Ovary (tissue), 9 donors: ENCODE results near the gene TJP2. TPM values are rescaled to one million over a fixed set of nuclear protein-coding genes. Genes with fewer than 3 reads are reported as not detected.

Experiments
- DNase-seq, 5 donors: peaks; one replicate each; pipeline ENCODE4 v3.0.0-alpha.2; 2019 to 2020
- H3K27ac ChIP-seq, 2 donors: fragments of 200-600 bp; one replicate each; pipeline versions ENCODE4 v1.5.1 to v1.8.0; 2019 to 2022
- H3K27me3 ChIP-seq: fragments of 200-600 bp; one replicate; pipeline ENCODE4 v1.8.0; 2022
- H3K36me3 ChIP-seq: fragments of 200-600 bp; sonication (generic); one replicate; pipeline ENCODE4 v1.5.1; 2019
- H3K4me1 ChIP-seq: one replicate; pipeline ENCODE4 v1.8.1; 2013; ENCODE audit warnings: mild to moderate bottlenecking, moderate library complexity; ENCODE audit not compliant: insufficient read depth
- H3K4me3 ChIP-seq: fragments of 200-600 bp; sonication (generic); one replicate; pipeline ENCODE4 v1.5.1; 2017
- H3K9me3 ChIP-seq, 2 donors: fragments of 200-600 bp in 1 of 2; sonication (generic) in 1 of 2; one replicate each; pipeline versions ENCODE4 v1.5.1 to v1.8.1; 2013 to 2019; ENCODE audit warnings: mild to moderate bottlenecking in 1 of 2, moderate library complexity in 1 of 2
- EP300 ChIP-seq: sonication (generic); formaldehyde crosslinking; IDR thresholded peaks from one replicate; pipeline ENCODE4 v1.6.1; 2017; ENCODE audit warnings: antibody characterized with exemption
- POLR2A ChIP-seq: fragments of 450-650 bp; IDR thresholded peaks from one replicate; pipeline ENCODE4 v1.6.1; 2017; ENCODE audit warnings: antibody characterized with exemption, mild to moderate bottlenecking, moderate library complexity
- WGBS, 3 donors: extraction: QIAGEN DNeasy Blood & Tissue Kit in 1 of 3; methylation state at CpG; one replicate each; pipeline versions ENCODE4 v1.1.5 to v1.1.7; 2013 to 2017; 5-methylcytosine and 5-hydroxymethylcytosine counted together
- intact Hi-C, 4 donors: fragments of 100-400 bp; cut with DNase I; formaldehyde crosslinking; loops; one replicate each; pipeline versions ENCODE4 v1.11.0 to v1.15.1; 2022 to 2023
- polyA plus RNA-seq, 2 donors: library from polyadenylated mRNA; stranded (reverse); fragments of 200-250 nt in 1 of 2; fragments of 350-450 nt in 1 of 2; fragmentation: Illumina TruSeq in 1 of 2; extraction: RNeasy Lipid Tissue Mini Kit (QIAGEN cat#74804) in 1 of 2; gene quantifications; one replicate each; pipeline ENCODE4 v1.2.3, GENCODE V29; 2013 to 2014
- total RNA-seq, 7 donors: library from RNA; depleted of rRNA in 2 of 7; stranded (reverse); fragments of >200 nt in 2 of 7; fragmentation: NEBNext Ultra II Directional in 3 of 7; extraction: Animal tissue kit (Norgen Biotek cat#: 25700) in 3 of 7; gene quantifications; one replicate each; pipeline versions ENCODE4 v1.1.0 to v1.2.4, GENCODE V29; 2016 to 2023
- TF ChIP-seq, protein P1 (sequence below), 3 donors: fragments of 450-650 bp in 2 of 3; fragments of 200-600 bp in 1 of 3; IDR thresholded peaks; one replicate each; pipeline versions ENCODE4 v1.5.1 to v1.8.0; 2016 to 2022; ENCODE audit warnings: antibody characterized with exemption in 3 of 3, mild to moderate bottlenecking in 1 of 3
- donor health status: DM: no; HTN: no; CAD: no; lungs with moderate emphysema.
- donor health status: DM: no; HTN: no; CAD: no.
- donor health status: Bipolar disorder and iron deficiency.
- donor health status: DM: yes; HTN: yes; CAD: no.
- donor health status: DM: no; HTN: no; CAD: no.
- donor health status: DM: yes; HTN: yes; CAD: no.

The TJP2 gene
- total and polyA plus RNA-seq, 9 donors, result 40.5 to 143 (median 68.5) TPM

DNA sequence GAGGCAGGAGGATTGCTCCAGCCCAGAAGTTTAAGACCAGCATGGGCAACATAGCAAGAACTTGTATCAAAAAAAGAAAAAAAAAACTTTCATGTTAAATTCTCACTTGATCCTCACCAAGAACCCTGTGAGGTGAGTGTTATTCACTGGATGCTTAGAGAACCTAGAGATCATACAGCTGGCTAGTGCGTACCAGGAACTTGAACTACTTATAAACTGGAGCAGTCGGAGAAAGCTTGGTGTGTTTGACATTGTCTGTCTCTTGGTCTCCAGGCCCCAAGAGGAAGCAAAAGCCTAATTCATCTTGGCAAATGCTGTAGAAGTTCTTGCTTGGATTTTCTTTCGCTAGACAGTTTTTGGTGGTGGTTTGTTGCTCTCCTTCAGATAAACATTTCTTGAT is 18.1 kb downstream of the TJP2 start:
- WGBS, 3 donors, result 88 to 95% (median 92%) methylated on average over 3 of the region's 3 CpGs
- intact Hi-C loops, result loop anchor here (2.0 to 10.0 kb wide), 6 partner anchors 57 to 140 kb away; no protein-coding TSS in a partner anchor
- Histone ChIP-seq H3K4me1 (peaks cover 9% of the 10 kb centered on the region), H3K4me3 (no peak overlapping the region), H3K36me3 (no peaks in the 10 kb centered on the region), H3K9me3 (no peaks in the 10 kb centered on the region), H3K27me3 (no peaks in the 10 kb centered on the region), H3K27ac (no peak overlapping the region)
- no peak for DNase-seq
- TF ChIP-seq POLR2A (no peak), EP300 (no peak)
- TF ChIP-seq, protein P1, sequence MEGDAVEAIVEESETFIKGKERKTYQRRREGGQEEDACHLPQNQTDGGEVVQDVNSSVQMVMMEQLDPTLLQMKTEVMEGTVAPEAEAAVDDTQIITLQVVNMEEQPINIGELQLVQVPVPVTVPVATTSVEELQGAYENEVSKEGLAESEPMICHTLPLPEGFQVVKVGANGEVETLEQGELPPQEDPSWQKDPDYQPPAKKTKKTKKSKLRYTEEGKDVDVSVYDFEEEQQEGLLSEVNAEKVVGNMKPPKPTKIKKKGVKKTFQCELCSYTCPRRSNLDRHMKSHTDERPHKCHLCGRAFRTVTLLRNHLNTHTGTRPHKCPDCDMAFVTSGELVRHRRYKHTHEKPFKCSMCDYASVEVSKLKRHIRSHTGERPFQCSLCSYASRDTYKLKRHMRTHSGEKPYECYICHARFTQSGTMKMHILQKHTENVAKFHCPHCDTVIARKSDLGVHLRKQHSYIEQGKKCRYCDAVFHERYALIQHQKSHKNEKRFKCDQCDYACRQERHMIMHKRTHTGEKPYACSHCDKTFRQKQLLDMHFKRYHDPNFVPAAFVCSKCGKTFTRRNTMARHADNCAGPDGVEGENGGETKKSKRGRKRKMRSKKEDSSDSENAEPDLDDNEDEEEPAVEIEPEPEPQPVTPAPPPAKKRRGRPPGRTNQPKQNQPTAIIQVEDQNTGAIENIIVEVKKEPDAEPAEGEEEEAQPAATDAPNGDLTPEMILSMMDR (IDR thresholded peaks at IDR 0.05), result no peak

DNA sequence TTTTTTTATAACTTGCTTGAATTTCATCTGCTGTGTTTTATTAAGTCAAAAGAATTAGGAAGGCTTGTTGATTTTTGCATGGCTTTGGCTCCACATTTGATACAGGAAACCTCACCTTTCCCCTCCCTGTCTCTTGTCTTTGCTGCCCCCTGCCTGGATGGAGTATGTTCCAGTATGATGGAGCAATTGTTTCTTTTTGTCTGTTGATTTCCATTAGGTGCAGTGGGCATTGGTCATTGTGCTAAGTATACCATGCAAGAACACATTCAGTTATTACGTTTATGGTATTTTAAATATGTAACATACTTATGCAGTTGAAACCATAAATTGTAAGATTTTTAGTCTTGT is 19.6 kb downstream of the TJP2 start:
- H3K27me3 ChIP-seq, result no peaks in the 10 kb centered on the region
- DNase-seq, result no peak
- H3K9me3 ChIP-seq, result no peaks in the 10 kb centered on the region
- peaks cover 6% of the 10 kb centered on the region for H3K4me1 ChIP-seq
- no peak overlapping the region for H3K4me3 ChIP-seq
- H3K36me3 ChIP-seq, result no peaks in the 10 kb centered on the region
- TF ChIP-seq, protein P1 (IDR thresholded peaks at IDR 0.05), result no peak
- no peak for TF ChIP-seq POLR2A
- no peak overlapping the region for H3K27ac ChIP-seq
- WGBS, 3 donors, result 78 to 88% (median 82%) methylated on average over 1 of the region's 1 CpG
- intact Hi-C loops, result loop anchor here (2.0 to 10.0 kb wide), 6 partner anchors 59 to 141 kb away; no protein-coding TSS in a partner anchor

DNA sequence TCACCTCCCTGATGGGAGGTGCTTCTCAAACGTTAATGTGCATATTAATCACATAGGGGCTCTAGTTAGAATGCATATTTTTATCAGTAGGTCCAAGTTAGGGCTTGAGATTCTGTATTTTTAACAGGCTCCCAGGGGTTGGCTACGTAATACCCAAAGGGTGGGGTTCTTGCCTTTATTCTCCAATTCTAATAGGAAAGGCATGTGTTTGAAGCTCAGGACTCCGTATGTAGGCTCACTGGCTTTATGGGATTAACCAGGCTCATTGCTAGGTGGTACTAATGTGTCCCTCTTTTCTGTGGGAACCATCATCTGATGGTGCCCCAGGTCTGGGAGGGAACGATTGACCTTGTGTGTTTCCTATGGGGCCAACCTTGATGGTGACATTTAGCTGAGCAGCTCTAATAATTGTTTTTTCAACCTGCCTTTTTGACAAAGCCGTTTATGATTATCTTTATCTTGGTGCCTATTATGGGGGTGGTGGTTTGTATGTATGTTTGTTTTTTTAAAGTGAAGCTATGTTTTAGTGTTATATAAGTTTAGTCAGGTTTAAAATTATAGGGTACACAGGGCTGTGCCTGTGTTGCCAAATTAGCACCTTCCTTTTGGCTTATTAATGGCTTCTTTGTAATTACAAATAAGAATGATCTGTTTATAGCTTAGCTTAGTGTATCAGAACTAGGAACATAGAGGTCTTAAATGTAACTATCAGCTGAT is 20.8 kb downstream of the TJP2 start:
- H3K4me1 ChIP-seq, result peaks cover 9% of the 10 kb centered on the region

DNA sequence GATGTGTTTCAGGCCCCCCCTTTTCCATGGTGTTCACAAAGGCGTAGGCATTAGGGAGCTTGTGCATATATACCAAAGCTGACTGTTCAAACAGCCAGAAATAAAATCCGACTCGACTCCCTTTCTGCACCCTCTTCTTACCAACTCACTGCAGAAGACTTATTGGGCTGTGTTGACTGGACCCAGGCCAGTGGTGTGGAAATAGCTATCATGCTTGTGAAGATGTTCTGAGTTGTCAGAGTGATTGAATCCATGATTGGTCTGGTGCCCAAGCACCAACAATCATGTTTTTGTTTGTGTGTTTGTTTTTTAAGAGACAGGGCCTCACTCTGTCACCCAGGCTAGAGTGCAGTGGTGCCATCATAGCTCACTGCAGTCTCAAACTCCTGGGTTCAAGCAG is 21.6 kb downstream of the TJP2 start:
- intact Hi-C loops, result loop anchor here in 2 of 4 donors (10.0 kb wide), 2 partner anchors 61 to 71 kb away; no protein-coding TSS in a partner anchor
- H3K36me3 ChIP-seq, result no peaks in the 10 kb centered on the region
- no peaks in the 10 kb centered on the region for H3K27me3 ChIP-seq
- H3K4me1 ChIP-seq, result peaks cover 15% of the 10 kb centered on the region
- no peak overlapping the region for H3K4me3 ChIP-seq
- no peak overlapping the region for H3K27ac ChIP-seq
- 46 to 83% (median 60%) methylated on average over 3 of the region's 3 CpGs for WGBS, 3 donors
- H3K9me3 ChIP-seq, result no peaks in the 10 kb centered on the region
- no peak for DNase-seq
- TF ChIP-seq, protein P1 (IDR thresholded peaks at IDR 0.05), result no peak
- TF ChIP-seq EP300 (no peak), POLR2A (no peak)

More for the DNA sequence above, 20.8 kb downstream of the TJP2 start:
- Histone ChIP-seq H3K4me3 (no peak overlapping the region), H3K36me3 (no peaks in the 10 kb centered on the region), H3K27me3 (no peaks in the 10 kb centered on the region), H3K27ac (no peak overlapping the region), H3K9me3 (no peaks in the 10 kb centered on the region)
- no peak for TF ChIP-seq POLR2A
- TF ChIP-seq EP300, result no peak
- TF ChIP-seq, protein P1 (IDR thresholded peaks at IDR 0.05), result no peak
- intact Hi-C loops, result loop anchor here (5.0 to 10.0 kb wide), 5 partner anchors 60 to 143 kb away; no protein-coding TSS in a partner anchor
- WGBS, 3 donors, result 60 to 80% (median 68%) methylated on average over 5 of the region's 5 CpGs
- DNase-seq, result no peak
